Body of pancreas (tissue), 4 donors: ENCODE measurements around the gene APLNR. TPM values are rescaled to one million over a fixed set of nuclear protein-coding genes. Genes with fewer than 3 reads are reported as not detected.

Experiments
- ATAC-seq: fragments of 150-250 bp; one replicate; pipeline ENCODE4 v1.9.1; 2016
- DNase-seq, 4 donors: peaks; one replicate each; pipeline ENCODE4 v3.0.0-alpha.2; 2019
- H3K27ac ChIP-seq, 4 donors: fragments of 200-600 bp; sonication (generic); 1 replicate in 3 of 4; 2 replicates in 1 of 4; pipeline versions ENCODE4 v1.5.1 to v1.6.1; 2016 to 2019; ENCODE audit warnings: mild to moderate bottlenecking in 1 of 4, mixed read lengths in 1 of 4, moderate library complexity in 1 of 4
- H3K27me3 ChIP-seq, 2 donors: fragments of 200-600 bp; sonication (generic); one replicate each; pipeline ENCODE4 v1.6.0; 2016; ENCODE audit warnings: mild to moderate bottlenecking in 1 of 2
- H3K36me3 ChIP-seq, 2 donors: fragments of 200-600 bp; sonication (generic); replicated peaks in 1 of 2; 2 replicates each; pipeline ENCODE4 v1.5.1; 2016; ENCODE audit warnings: low read depth in 2 of 2; ENCODE audit not compliant: insufficient read depth in 1 of 2
- H3K4me1 ChIP-seq: fragments of 200-600 bp; sonication (generic); one replicate; pipeline ENCODE4 v1.6.0; 2016
- H3K4me3 ChIP-seq, 2 donors: fragments of 200-600 bp; sonication (generic); 1 replicate in 1 of 2; 2 replicates in 1 of 2; pipeline ENCODE4 v1.5.1; 2016 to 2019
- H3K9me3 ChIP-seq, 3 donors: fragments of 200-600 bp; sonication (generic); 1 replicate in 2 of 3; 2 replicates in 1 of 3; pipeline ENCODE4 v1.5.1; 2016
- CTCF ChIP-seq, 7 experiments: fragments of 450-650 bp in 4 of 7; fragments of 200-600 bp in 3 of 7; sonication (generic) in 3 of 7; IDR thresholded peaks; one replicate each; pipeline ENCODE4 v1.5.1; 2016 to 2019; ENCODE audit warnings: antibody characterized with exemption in 7 of 7
- POLR2A ChIP-seq, 3 donors: fragments of 450-650 bp; IDR thresholded peaks; one replicate each; pipeline ENCODE4 v1.6.1; 2016; ENCODE audit warnings: antibody characterized with exemption in 3 of 3, mild to moderate bottlenecking in 2 of 3
- WGBS, 2 donors: methylation state at CpG; one replicate each; pipeline ENCODE4 v1.1.5; 2017; 5-methylcytosine and 5-hydroxymethylcytosine counted together
- intact Hi-C: fragments of 100-400 bp; cut with DNase I; formaldehyde crosslinking; loops from one replicate; pipeline ENCODE4 v1.15.1; 2023
- total RNA-seq, 2 donors: library from RNA; depleted of rRNA; stranded (reverse); fragments of >200 nt; gene quantifications; one replicate each; pipeline ENCODE4 v1.1.0, GENCODE V29; 2016

The APLNR gene
- total RNA-seq, 2 donors from 2014 or later: 0.66 to 1.3 TPM

DNA sequence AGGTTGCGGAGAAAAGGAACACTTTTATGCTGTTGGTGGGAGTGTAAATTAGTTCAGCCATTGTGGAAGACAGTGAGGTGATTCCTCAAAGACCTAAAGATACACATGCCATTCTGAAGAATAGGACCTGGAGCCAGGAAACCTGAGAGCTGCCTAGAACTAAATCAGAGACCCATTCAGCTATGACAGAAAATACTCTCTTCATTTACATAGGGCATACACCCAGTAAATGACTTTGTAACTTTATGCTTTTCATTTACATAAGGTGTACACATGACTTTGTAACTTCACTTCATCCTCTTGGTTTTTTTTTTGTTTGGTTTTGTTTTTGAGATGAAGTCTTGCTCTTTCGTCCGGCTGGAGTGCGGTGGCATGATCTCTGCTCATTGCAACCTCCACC is 25.1 kb upstream of the APLNR start:
- intact Hi-C loops: no loop called here
- no peaks in the 10 kb centered on the region for H3K27me3 ChIP-seq
- no peak overlapping the region for H3K27ac ChIP-seq
- 66 to 69% methylated on average over 4 of the region's 4 CpGs for WGBS, 2 donors
- H3K9me3 ChIP-seq: peaks cover 0 to 6% (median 0%) of the 10 kb centered on the region in 3 donors
- ATAC-seq: no peak
- H3K4me3 ChIP-seq: no peak overlapping the region
- H3K4me1 ChIP-seq: no peaks in the 10 kb centered on the region
- DNase-seq: no peak
- no peak for TF ChIP-seq POLR2A (IDR thresholded peaks at IDR 0.05)
- TF ChIP-seq CTCF (IDR thresholded peaks at IDR 0.05): no peak
- H3K36me3 ChIP-seq: no peaks in the 10 kb centered on the region

DNA sequence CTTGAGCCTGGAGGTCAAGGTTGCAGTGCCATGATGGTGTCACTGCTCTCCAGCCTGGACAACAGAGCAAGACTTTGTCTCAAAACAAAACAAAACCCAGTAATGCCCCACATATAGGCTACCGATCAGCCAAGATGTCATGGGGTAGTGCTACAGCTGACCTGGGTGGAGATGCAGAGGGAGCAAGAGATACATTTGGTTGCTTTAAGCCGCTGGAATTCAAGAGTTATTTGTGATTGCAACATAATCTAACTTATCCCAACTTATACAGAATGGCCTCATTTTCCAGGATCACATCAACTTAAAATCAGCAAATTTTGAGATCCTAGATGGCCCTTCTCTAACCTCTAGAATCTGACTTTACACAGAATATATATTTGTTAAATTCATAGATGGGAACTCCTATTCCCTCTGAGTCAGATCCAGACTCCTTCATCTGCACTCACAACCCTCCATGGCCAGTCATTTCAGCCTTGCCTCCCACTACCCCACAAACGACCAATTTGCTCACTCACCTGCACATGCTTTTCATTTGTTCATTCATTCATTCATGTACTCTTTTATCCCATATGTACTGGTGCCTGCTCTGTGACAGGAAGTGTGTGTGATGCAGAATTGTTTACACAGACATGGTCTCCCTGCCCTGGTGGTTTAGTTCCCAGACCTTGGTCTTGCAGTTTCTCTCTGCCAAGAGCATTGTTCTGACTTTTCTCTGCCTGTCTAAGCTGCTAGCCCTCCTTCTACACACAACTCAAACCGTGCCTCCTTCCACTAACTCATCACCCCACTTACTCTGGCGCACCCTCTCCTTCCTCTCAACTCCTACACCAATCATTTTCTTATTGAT is 24.1 kb upstream of the APLNR start:
- peaks cover 0 to 6% (median 0%) of the 10 kb centered on the region in 3 donors for H3K9me3 ChIP-seq
- DNase-seq: no peak
- no peak overlapping the region for H3K27ac ChIP-seq
- no peaks in the 10 kb centered on the region for H3K36me3 ChIP-seq
- intact Hi-C loops: no loop called here
- TF ChIP-seq POLR2A (IDR thresholded peaks at IDR 0.05) (no peak), CTCF (IDR thresholded peaks at IDR 0.05) (no peak)
- ATAC-seq: no peak
- no peaks in the 10 kb centered on the region for H3K4me1 ChIP-seq
- no peaks in the 10 kb centered on the region for H3K27me3 ChIP-seq
- 49 to 52% methylated on average over 5 of the region's 5 CpGs for WGBS, 2 donors
- H3K4me3 ChIP-seq: no peak overlapping the region

GRCh38 chr11:57256119-57256518 is 19.1 kb upstream of the APLNR start:
- Histone ChIP-seq H3K9me3 (no peaks in the 10 kb centered on the region), H3K4me3 (no peak overlapping the region), H3K27ac (no peak overlapping the region), H3K27me3 (no peaks in the 10 kb centered on the region), H3K36me3 (no peaks in the 10 kb centered on the region), H3K4me1 (no peaks in the 10 kb centered on the region)
- ATAC-seq (no peak), DNase-seq (no peak)
- intact Hi-C loops: no loop called here
- no peak for TF ChIP-seq POLR2A (IDR thresholded peaks at IDR 0.05)
- TF ChIP-seq CTCF (IDR thresholded peaks at IDR 0.05): no peak

GRCh38 chr11:57255618-57256017 is 18.6 kb upstream of the APLNR start:
- intact Hi-C loops: no loop called here
- H3K27me3 ChIP-seq: no peaks in the 10 kb centered on the region
- WGBS, 2 donors: 28 to 44% methylated on average over 1 of the region's 1 CpG
- no peak for ATAC-seq
- no peaks in the 10 kb centered on the region for H3K9me3 ChIP-seq
- H3K36me3 ChIP-seq: no peaks in the 10 kb centered on the region
- DNase-seq: no peak
- no peaks in the 10 kb centered on the region for H3K4me1 ChIP-seq
- H3K27ac ChIP-seq: no peak overlapping the region
- TF ChIP-seq CTCF (IDR thresholded peaks at IDR 0.05) (no peak), POLR2A (IDR thresholded peaks at IDR 0.05) (no peak)
- H3K4me3 ChIP-seq: no peak overlapping the region

DNA sequence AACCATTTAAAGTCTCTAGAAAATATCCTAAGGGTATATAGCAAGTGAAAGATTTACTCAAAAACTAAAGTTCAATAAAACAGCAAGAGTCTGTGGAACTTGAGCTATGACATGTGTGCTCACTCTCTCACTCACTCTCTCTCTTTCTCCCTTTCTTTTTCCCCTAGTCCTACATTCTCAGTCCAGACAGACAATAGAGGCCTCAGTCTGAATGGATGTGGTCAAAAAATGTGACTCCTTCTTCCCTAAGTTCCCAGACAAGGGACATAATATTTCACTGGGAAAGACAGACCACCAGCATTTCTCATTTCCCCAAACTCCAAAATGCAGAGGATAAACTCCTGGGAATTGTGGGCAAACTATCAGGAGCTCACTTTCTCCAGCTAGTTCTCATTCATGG is 17.6 kb upstream of the APLNR start:
- H3K27me3 ChIP-seq: no peaks in the 10 kb centered on the region
- no peak overlapping the region for H3K27ac ChIP-seq
- H3K4me3 ChIP-seq: no peak overlapping the region
- H3K9me3 ChIP-seq: no peaks in the 10 kb centered on the region
- intact Hi-C loops: loop anchor here (5.0 kb wide), 1 partner anchor 412 kb away; no protein-coding TSS in a partner anchor
- no peaks in the 10 kb centered on the region for H3K36me3 ChIP-seq
- no peaks in the 10 kb centered on the region for H3K4me1 ChIP-seq
- no peak for TF ChIP-seq POLR2A (IDR thresholded peaks at IDR 0.05)
- no peak for TF ChIP-seq CTCF (IDR thresholded peaks at IDR 0.05)
- ATAC-seq (no peak), DNase-seq (no peak)
